NCI-H2227 (cell line): Measurements from ENCODE around the gene TRAF1.

Experiments
- DNase-seq: peaks from one replicate; lab custom pipeline; 2025; ENCODE audit not compliant: unreplicated experiment; lab: John Stamatoyannopoulos, UW

The TRAF1 gene

GRCh38 chr9:120910643-120911042, 16.0 kb downstream of the TRAF1 start:
- no peak for DNase-seq

- DNase-seq, result no peak
These were observed 16.7 kb downstream of the TRAF1 start for GRCh38 chr9:120909904-120910303.

GRCh38 chr9:120905315-120906164, 21.1 kb downstream of the TRAF1 start:
- no peak for DNase-seq

- DNase-seq, result no peak
These were observed 21.7 kb downstream of the TRAF1 start for GRCh38 chr9:120904978-120905301.

GRCh38 chr9:120904061-120904977, 22.3 kb downstream of the TRAF1 start:
- no peak for DNase-seq

GRCh38 chr9:120902569-120903535, 23.7 kb downstream of the TRAF1 start:
- no peak for DNase-seq

- no peak for DNase-seq
These were observed 24.6 kb downstream of the TRAF1 start for GRCh38 chr9:120901755-120902568.

GRCh38 chr9:120900824-120901223, 25.8 kb downstream of the TRAF1 start:
- no peak for DNase-seq

- DNase-seq, result no peak
These were observed 27.0 kb downstream of the TRAF1 start for GRCh38 chr9:120899490-120900068.

GRCh38 chr9:120898396-120898795, 28.2 kb downstream of the TRAF1 start:
- DNase-seq, result no peak

GRCh38 chr9:120895951-120896350, 30.6 kb downstream of the TRAF1 start:
- DNase-seq, result no peak

- no peak for DNase-seq
These were observed 32.1 kb downstream of the TRAF1 start for GRCh38 chr9:120894321-120895148.

- DNase-seq, result peak; percentile 38
These were observed 32.8 kb downstream of the TRAF1 start for GRCh38 chr9:120893611-120894307.

- no peak for DNase-seq
These were observed 33.6 kb downstream of the TRAF1 start for GRCh38 chr9:120892748-120893610.

GRCh38 chr9:120891884-120892747, 34.5 kb downstream of the TRAF1 start:
- no peak for DNase-seq

- DNase-seq, result no peak
These were observed 35.2 kb downstream of the TRAF1 start for GRCh38 chr9:120891245-120891883.
